Sciatic nerve (tissue), 2 donors: ENCODE measurements around the gene KRT32. TPM values are rescaled to one million over a fixed set of nuclear protein-coding genes. Genes with fewer than 3 reads are reported as not detected.

Experiments
- ATAC-seq: fragments of 200-7000 bp; cut with Tn5 transposase; one replicate; pipeline ENCODE4 v1.9.1; 2020; ENCODE audit warnings: mild to moderate bottlenecking, moderate library complexity
- DNase-seq: peaks from one replicate; pipeline ENCODE4 v3.0.0-alpha.2; 2020; ENCODE audit warnings: low spot score
- intact Hi-C: fragments of 100-400 bp; cut with DNase I; formaldehyde crosslinking; loops from one replicate; pipeline ENCODE4 v1.14.2; 2022
- total RNA-seq: library from RNA; stranded (reverse); fragmentation: NEBNext Ultra II Directional; extraction: Animal tissue kit (Norgen Biotek cat#: 25700); gene quantifications from one replicate; pipeline ENCODE4 v1.2.1, GENCODE V29; 2021
- donor health status: DM: no; HTN: no; CAD: no.
- donor health status: DM: no; HTN: no; CAD: no.

The KRT32 gene
- total RNA-seq, 1 donor from 2014 or later = 0.67 TPM

DNA sequence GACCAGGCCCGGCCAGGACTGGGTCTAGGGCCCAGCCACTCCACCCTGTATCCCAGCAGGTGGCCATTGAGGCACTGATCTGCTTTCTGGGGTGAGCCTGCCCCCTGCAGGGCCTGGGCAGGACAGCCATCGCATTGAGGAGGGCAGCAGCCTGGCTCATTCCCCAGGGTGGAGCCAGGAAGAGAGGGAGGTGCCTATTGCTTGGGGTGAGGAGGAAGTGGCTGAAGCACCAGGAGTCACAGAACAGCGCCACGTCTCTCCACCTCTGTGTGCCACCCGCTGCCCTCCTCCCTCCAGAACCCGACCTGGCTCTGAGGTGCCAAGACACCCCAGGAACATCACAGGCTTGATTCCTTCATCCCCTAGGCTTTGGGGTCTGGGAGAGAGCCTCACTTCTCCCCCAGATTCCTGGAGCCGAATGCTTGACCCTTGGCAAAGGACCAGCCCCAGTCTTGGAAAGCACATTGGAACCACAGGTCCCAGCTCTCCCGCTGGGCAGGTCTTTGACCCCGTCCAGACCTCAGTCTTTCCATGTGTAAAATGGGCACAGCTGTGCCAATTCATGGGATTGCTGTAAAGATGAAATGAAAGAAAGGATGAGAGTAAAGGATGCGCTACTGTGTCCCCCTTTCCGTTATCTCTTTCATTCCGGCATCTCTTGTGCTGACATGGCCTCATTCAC, 29.8 kb upstream of the KRT32 start:
- ATAC-seq (peak; percentile 58), DNase-seq (no peak)
- intact Hi-C loops = no loop called here

- intact Hi-C loops = no loop called here
- ATAC-seq = no peak
- no peak for DNase-seq
Measured at GRCh38 chr17:41494524-41494923, 27.3 kb upstream of the KRT32 start.

GRCh38 chr17:41492771-41493170, 25.6 kb upstream of the KRT32 start:
- ATAC-seq (peak; percentile 62), DNase-seq (peak; percentile 81)
- intact Hi-C loops = no loop called here

DNA sequence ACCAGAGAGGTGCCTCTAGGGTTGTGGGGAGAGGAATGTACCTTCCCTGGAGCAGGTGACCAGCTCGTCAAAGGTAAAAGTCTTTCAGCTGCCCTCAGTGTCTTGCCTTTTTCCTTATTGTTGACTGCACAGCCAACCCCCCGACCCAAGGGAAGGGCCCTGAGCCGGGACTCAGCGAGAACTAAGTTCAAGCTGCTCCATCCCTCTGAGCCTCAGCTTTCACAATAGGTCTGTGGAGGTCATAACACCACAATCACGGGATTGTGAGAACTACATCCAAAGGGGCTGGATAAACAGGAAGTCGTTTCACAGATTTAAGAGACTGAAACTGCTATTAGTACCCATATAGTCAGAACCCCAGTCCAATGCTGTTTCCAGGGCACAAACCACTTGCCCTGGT, 25.2 kb upstream of the KRT32 start:
- intact Hi-C loops = no loop called here
- DNase-seq (no peak), ATAC-seq (peak; percentile 94)

DNA sequence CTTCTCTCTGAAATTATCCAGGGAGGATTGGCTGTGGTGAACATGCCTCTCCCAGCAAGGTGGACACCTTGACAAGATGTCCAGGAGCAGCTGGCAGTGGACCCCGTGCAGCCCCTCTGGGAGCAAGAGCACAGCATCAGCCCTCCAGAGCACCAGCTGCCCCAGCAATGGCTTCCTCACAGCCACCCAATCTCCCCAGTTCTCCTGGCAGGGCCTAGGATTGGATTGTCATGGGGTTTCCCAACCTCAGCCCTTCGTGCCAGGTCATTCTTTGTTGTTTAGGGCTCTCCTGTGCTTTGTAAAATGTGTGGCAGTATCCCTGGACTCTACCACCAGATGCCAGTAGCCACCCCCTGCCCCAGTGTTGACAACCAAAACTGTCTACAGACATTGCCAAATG, 24.3 kb upstream of the KRT32 start:
- intact Hi-C loops = no loop called here
- no peak for ATAC-seq
- no peak for DNase-seq

DNA sequence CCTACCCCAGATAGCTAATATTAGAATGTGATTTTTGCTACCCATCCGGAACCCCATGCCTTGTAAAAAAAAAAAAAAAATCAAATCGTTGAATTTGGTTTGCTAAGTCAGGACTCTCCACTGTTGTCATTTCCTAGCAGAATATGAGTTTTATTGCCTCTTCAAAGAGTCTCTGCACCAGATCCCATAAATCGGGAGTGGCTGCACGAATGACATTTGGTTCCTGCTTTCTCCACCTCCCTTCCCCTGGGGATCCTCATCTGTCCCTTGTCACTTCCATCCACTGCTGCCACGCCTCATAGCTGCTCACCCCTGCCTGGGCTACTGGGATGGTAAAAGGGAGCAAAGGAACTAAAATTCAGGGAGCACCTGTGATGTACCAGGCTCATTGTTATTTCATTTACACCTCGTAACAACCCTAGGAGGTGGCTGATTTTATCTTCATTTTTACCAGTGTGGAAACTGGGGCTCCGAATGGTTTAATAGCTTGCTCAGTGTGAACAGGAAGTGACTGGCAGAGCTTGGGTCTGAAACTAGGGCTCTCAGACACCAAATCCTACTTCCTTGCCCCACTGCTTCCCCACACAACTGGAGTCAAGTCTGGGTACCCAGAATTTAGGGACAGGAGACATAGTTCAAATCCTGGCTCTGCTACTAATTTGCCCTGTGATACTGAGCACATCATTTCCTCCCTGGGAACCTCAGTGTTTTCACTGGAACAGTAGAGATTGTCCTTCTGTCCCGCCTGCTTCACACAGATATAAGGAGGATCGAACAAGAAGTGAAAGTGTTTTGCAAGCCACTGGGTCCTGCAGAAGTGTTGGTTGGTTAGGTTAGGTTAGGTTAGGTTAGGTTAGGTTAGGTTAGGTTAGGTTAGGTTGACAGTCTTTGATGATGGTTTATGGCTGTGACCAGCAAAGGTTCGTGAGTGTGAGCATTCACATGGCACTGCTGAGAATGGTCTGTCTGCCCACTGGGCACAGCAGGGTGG, 23.1 kb upstream of the KRT32 start:
- no peak for DNase-seq
- ATAC-seq = no peak
- intact Hi-C loops = loop anchor here (1.0 kb wide), 1 partner anchor 41 kb away; no protein-coding TSS in a partner anchor

- intact Hi-C loops = no loop called here
- DNase-seq = no peak
- no peak for ATAC-seq
Measured at GRCh38 chr17:41489531-41489930, 22.3 kb upstream of the KRT32 start, which contains the start of gene KRT36. KRT36 (minus strand) TSS chr17:41489910; CDS start chr17:41489864, 46 bp downstream.

DNA sequence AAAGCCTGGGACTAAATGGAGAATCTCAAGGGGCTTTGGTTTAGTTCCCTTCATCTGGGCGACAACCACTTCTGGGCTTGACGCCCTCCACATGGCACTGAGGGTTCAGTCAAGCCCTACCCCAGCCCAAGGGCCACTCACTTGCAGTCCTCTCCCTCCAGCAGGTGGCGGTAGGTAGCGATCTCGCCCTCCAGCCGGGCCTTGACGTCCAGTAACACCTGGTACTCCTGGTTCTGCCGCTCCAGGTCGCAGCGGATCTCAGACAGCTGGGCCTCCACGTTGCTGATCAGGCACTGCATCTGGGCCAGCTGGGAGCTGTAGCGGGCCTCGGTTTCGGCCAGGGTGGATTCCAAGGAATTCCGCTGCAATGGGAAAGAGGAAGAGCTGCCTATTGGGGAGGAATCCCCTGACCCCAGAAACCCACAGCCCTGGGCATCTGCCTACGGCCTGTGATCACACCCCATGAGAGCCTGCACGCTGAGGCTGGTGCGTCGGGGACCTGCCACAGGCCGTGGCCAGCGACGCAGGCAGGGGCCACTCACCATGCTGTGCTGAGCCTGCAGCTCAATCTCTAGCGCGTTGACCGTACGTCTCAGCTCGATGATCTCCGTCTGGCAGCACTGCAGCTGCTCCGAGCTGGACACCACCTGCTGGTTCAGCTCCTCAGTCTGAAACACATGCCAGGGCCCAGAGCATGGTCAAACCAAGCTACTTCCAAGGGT, 19.8 kb upstream of the KRT32 start:
- DNase-seq (no peak), ATAC-seq (no peak)
- intact Hi-C loops = no loop called here

DNA sequence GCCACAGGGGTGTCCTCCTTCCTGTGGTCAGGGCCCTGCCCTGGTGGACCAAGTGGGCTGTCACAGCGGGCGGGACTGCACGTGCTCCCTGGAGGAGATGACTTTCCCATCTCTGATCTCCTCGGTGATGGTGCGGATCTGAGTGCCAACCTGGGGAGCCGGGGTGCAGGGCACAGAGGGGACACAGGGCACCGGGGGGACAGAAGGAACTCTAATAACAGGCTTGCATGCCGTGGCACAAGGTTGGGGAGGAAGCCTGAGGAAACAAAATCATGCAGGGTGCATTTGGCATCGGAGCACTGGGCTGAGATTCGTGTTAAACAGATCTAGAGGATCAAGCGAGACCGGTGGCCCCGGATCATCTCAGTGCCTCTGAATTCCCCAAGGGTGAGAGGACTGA, 19.1 kb upstream of the KRT32 start:
- no peak for ATAC-seq
- DNase-seq = no peak
- intact Hi-C loops = no loop called here

DNA sequence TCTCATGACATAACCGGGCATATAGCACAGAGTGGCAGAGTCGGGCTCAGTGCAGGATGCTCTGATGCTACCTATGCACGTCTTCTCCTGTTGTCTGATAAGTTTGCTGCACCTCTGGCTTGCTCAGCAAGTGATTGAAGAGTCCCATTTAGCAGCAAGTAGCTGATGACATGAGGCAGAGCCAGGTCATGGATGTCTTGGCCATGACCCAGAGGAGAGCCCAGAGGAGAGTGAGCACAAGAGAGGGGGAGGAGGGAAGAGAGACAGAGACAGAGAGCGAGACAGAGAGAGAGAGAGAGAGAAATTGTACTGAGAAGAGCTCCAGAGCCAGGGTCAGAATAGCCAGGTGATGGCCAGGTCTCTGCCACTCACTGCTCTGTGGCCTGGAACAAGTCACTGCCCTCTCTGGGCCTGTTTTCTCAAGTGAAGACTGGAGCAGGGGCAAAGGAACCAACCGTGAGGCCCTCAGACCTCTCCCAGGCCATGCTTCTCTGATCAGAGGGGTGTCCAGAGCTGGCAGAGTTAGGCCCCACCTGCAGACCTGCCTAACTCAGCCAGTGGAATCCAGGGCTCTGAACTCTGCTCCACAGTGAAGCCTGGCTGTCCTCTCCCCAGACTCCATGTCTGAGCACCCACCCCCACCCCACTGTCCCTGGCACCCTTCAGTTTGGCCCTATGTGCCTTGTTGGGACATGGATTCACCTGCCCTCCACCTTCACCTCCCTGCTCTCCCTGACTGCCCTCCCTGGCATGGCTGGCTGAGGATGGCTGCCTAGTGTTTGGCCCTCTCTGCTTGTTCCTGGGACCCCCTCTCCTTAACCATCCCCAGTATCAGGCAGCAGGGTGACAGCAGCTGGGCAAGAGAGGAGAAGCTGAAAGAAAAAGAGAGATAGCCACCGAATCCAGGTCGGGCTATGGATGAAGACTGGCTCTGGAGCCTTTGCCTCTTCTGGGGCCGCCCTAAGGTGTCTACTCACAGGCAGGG, 18.0 kb upstream of the KRT32 start:
- no peak for DNase-seq
- intact Hi-C loops = no loop called here
- ATAC-seq = no peak

DNA sequence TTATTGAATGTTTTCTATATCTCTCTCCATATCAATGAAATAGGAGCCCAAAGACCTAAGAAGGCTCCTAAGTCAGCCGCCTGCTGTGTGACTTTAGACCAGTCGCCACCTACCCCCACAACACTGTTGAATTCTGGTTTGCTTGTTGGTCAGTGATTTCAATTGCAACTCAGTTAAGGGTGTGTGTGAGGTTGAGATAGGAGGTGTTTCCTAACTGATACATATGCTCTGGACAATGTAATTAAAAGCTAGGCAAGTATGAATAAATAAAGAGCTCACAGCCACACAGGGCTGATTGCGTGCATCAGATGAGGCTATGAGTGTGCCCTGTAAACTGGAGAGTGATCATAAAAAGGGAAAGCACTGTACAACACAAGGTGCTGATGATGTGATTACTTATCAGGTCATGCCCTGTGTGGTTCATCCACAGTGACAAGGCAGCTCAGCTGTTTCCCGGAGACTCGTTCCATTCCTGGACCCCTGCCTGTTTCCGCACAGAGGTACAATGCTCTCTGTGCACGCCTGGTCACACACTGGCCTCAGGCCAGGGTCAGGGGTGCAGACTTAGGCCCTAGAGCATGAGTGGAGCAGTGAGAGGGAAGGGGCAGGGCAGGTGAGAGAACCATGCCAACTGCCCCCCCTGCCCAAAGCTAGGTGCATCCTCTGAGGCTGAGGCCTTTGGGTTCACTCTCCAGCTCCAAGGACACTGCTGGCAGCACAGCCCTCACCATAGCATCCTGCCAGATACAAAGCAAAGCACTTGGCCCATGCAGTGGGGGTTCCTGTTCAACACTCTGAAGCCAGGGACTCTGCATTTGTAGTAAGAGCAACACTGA, 17.0 kb upstream of the KRT32 start:
- intact Hi-C loops = no loop called here
- ATAC-seq = no peak
- DNase-seq = no peak

DNA sequence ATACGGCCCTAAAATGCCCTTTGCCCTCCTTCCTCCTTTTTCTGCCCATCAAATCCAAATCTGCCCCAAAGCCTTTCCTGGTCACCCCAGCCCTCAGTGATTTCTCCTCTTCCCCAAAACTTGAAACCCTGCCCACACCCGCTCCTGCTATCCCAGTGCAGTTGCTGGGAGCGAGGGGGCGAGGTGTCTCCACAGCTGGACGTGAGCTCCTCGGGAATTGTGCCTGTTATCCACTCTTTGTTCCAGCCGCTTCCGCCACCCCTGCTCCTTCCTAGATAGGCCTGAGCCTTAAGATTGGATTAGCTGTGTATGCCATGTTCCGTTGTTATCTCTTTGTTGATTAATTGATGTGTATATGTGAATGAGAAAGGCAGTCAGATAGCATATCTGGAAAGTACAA, 16.3 kb upstream of the KRT32 start:
- DNase-seq = no peak
- intact Hi-C loops = no loop called here

GRCh38 chr17:41481036-41481435, 13.8 kb upstream of the KRT32 start, which contains the start of gene KRT35:
KRT35 (minus strand) TSS chr17:41481151; CDS start chr17:41481097, 54 bp downstream.
- ATAC-seq = no peak
- intact Hi-C loops = no loop called here

More for the DNA sequence above, 16.3 kb upstream of the KRT32 start:
- no peak for ATAC-seq

GRCh38 chr17:41480581-41480980, 13.4 kb upstream of the KRT32 start:
- DNase-seq (no peak), ATAC-seq (no peak)
- intact Hi-C loops = no loop called here

More at GRCh38 chr17:41481036-41481435, 13.8 kb upstream of the KRT32 start, which contains the start of gene KRT35:
- DNase-seq = no peak

GRCh38 chr17:41480136-41480535, 12.9 kb upstream of the KRT32 start:
- ATAC-seq = no peak
- intact Hi-C loops = no loop called here

DNA sequence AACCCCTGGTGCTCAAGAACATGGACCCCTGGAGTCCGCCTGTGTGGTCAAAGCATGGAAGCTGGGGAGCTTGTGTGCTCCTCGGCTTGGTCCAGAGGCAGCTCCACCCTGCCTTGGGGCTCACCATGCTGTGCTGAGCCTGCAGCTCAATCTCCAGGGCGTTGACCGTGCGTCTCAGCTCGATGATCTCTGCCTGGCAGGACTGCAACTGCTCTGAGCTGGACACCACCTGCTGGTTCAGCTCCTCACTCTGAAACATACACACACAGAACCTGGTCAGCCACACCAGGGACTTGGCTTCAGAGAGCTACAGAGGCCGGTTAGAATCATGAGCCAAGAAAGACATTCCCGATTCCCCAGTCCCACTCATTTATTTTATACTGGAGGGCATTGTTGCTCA, 11.1 kb upstream of the KRT32 start:
- intact Hi-C loops = no loop called here
- DNase-seq (no peak), ATAC-seq (peak; percentile 51)

More at GRCh38 chr17:41480136-41480535, 12.9 kb upstream of the KRT32 start:
- DNase-seq = no peak
